Right cardiac atrium (tissue), 5 donors: ENCODE data around the gene FNDC3B. TPM values are rescaled to one million over a fixed set of nuclear protein-coding genes. Genes with fewer than 3 reads are reported as not detected.
"Not testable (repeated sequence)": the region's sequence is repeated elsewhere in the genome, so short reads cannot be mapped to it uniquely, and the experiment has no call there.

ENCODE experiments used
- ATAC-seq, 2 donors: fragments of 200-7000 bp; cut with Tn5 transposase; one replicate each; pipeline versions ENCODE4 v1.8.0 to v1.9.1; 2020; ENCODE audit warnings: moderate library complexity in 2 of 2, mild to moderate bottlenecking in 1 of 2
- DNase-seq, 3 donors: peaks; one replicate each; pipeline ENCODE4 v3.0.0-alpha.2; 2020
- H3K27ac ChIP-seq: one replicate; pipeline ENCODE4 v1.5.1; 2013; ENCODE audit warnings: mild to moderate bottlenecking, low read length, control low read depth, moderate library complexity
- H3K27me3 ChIP-seq: one replicate; pipeline ENCODE4 v1.6.1; 2013; ENCODE audit not compliant: control insufficient read depth, insufficient read depth
- H3K4me1 ChIP-seq: one replicate; pipeline ENCODE4 v1.6.1; 2013; ENCODE audit warnings: low read length; ENCODE audit not compliant: control insufficient read depth, insufficient read depth
- H3K4me3 ChIP-seq: one replicate; pipeline ENCODE4 v1.5.1; 2013; ENCODE audit warnings: low read length, control low read depth
- H3K9me3 ChIP-seq: one replicate; pipeline ENCODE4 v1.6.1; 2013; ENCODE audit warnings: low read length; ENCODE audit not compliant: control insufficient read depth
- WGBS: extraction: QIAGEN DNeasy Blood & Tissue Kit; methylation state at CpG from one replicate; pipeline ENCODE4 v1.1.7; 2013; 5-methylcytosine and 5-hydroxymethylcytosine counted together
- intact Hi-C, 4 donors: fragments of 100-400 bp; cut with DNase I; formaldehyde crosslinking; loops; one replicate each; pipeline versions ENCODE4 v1.11.0 to v1.14.0; 2022 to 2023
- polyA plus RNA-seq: library from polyadenylated mRNA; stranded (reverse); fragments of 200-250 nt; gene quantifications from one replicate; pipeline ENCODE4 v1.2.3, GENCODE V29; 2013
- total RNA-seq, 4 donors: library from RNA; stranded (reverse); fragmentation: NEBNext Ultra II Directional; extraction: Animal tissue kit (Norgen Biotek cat#: 25700); gene quantifications; one replicate each; pipeline ENCODE4 v1.2.1, GENCODE V29; 2021
- donor health status: healthy with polysubstance abuse.
- donor health status: DM: no; HTN: yes; CAD: no.
- donor health status: DM: no; HTN: no; CAD: no.
- donor health status: DM: no; HTN: yes; CAD: no; lungs with severe emphysema.
- donor health status: DM: yes; HTN: yes; CAD: no.

FNDC3B gene
- total and polyA plus RNA-seq, 5 donors, result 15.8 to 117 (median 83.0) TPM

DNA sequence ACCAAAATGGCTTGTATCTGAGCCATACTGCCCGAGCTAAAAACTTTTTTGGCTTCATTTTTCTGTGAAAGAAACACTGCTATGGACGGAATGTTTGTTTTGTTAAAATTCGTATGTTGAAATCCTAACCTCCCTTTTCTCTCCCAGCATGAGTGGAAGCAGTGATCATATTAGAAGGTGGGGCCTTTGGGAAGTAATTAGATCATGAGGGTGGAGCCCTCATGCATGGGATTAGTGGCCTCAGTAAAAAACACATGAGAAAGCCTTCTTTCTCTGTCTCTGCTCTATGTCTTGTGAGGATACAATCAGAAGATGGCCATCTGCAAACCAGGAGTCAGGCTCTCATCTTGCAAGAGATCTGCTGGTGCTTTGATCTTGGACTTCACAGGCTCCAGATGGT is 7.4 kb upstream of the FNDC3B start:
- Histone ChIP-seq H3K9me3 (no peaks in the 10 kb centered on the region), H3K4me1 (no peaks in the 10 kb centered on the region), H3K4me3 (no peak overlapping the region), H3K27me3 (no peaks in the 10 kb centered on the region), H3K27ac (no peak overlapping the region)
- WGBS, result 78% methylated on average over 3 of the region's 3 CpGs
- no peak for ATAC-seq
- no peak for DNase-seq
- intact Hi-C loops, result loop anchor here in 2 of 4 donors (10.0 kb wide), 1 partner anchor 303 kb away; no protein-coding TSS in a partner anchor

DNA sequence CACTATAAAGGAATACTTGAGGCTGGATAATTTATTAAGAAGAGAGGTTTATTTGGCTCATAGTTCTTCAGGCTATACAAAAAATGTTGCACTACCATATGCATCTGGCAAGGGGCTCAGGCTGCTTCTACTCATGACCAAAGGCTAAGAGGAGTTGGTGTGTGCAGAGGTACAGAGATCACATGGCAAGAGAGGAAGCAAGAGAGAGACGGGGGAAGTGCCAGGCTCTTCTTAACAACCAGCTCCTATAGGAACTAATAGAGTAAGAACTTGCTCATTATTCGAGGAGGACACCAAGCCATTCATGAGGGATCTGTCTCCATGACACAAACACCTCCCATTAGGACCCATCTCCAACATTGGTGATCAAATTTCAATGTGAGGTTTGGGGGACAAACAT is 6.0 kb upstream of the FNDC3B start:
- no peaks in the 10 kb centered on the region for H3K4me1 ChIP-seq
- intact Hi-C loops, result loop anchor here in 2 of 4 donors (10.0 kb wide), 1 partner anchor 301 kb away; no protein-coding TSS in a partner anchor
- no peak overlapping the region for H3K4me3 ChIP-seq
- 90% methylated on average over 2 of the region's 2 CpGs for WGBS
- H3K9me3 ChIP-seq, result no peaks in the 10 kb centered on the region
- no peak overlapping the region for H3K27ac ChIP-seq
- no peaks in the 10 kb centered on the region for H3K27me3 ChIP-seq
- no peak for DNase-seq
- no peak for ATAC-seq

DNA sequence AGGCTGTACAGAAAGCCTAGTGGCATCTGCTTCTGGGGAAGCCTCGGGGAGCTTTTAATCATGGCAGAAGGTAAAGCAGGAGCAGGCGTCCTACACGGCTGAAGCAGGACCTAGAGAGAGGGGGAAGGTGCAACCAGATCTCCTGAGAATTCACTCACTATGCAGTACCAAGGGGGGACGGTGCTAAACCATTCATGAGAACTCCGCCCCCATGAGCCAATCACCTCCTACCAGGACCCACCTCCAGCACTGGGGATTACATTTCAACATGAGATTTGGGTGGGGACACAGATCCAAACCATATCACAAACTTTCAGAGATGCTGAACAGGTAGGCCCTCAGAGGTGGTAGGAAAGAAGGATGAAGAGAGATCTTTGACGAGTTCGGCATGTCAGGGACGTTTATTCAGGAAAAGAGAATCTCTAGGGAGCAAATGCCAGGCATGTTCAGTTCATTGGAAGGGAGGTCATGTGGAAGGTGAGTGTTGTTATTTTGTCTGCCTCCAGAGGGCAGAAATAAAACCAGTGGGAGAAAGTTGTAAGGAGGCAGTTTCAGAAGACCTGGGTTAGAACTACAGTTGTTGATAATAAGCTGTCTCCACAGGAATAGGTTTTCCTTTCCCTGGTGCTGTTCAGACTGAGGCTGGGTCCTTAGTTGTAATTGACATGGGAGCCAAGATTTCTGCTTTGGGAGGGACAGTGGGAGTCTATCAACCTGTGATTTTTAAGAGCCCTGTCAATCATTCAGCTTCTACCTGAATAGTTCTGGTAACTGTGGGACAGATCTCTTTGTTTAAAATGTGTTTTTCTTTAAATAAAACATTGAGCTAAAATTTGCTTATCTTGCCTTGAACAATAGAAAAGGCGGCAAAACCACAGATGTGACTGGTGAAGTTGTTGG is 4.3 kb upstream of the FNDC3B start:
- no peak for ATAC-seq
- H3K27me3 ChIP-seq, result no peaks in the 10 kb centered on the region
- 85% methylated on average over 9 of the region's 9 CpGs for WGBS

DNA sequence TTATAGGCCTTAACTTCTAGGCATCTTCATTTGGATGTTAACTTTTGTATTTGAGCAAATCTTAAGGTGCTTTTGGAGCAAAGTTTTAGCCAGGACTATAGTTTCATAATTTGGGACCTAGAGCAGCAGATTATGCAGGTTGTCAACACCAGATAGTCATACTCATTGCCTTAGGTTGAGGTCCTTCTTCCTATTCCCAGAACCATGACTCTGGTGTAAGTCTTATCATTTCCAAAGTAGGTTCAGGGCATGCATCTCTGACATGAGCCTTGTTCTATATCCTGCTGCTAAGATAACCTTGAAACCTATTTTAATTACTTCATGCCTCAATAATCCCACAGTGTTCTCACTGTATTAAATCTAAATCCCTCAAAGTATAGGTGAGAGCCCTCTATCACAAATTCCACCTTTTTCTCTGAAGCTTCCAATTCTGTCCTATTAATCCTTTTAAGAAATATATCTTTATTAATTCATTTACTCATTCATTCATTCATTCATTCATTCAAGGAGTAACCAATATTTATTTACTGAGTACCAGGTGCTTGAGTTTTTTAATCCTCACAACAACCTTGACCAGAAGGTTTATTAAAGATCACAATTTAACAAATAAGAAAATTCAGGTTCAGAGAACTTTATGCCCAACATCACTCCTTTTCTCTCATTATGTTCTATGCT is 2.7 kb upstream of the FNDC3B start:
- no peaks in the 10 kb centered on the region for H3K4me1 ChIP-seq
- intact Hi-C loops, result loop anchor here in 2 of 4 donors (10.0 kb wide), 1 partner anchor 298 kb away; no protein-coding TSS in a partner anchor
- H3K9me3 ChIP-seq, result no peaks in the 10 kb centered on the region
- H3K27ac ChIP-seq, result no peak overlapping the region
- H3K4me3 ChIP-seq, result no peak overlapping the region
- ATAC-seq (no peak), DNase-seq (no peak)
- H3K27me3 ChIP-seq, result no peaks in the 10 kb centered on the region

More for the DNA sequence above, 4.3 kb upstream of the FNDC3B start:
- Histone ChIP-seq H3K4me1 (no peaks in the 10 kb centered on the region), H3K9me3 (no peaks in the 10 kb centered on the region), H3K4me3 (no peak overlapping the region), H3K27ac (no peak overlapping the region)
- no peak for DNase-seq
- intact Hi-C loops, result loop anchor here in 2 of 4 donors (10.0 kb wide), 1 partner anchor 300 kb away; no protein-coding TSS in a partner anchor

DNA sequence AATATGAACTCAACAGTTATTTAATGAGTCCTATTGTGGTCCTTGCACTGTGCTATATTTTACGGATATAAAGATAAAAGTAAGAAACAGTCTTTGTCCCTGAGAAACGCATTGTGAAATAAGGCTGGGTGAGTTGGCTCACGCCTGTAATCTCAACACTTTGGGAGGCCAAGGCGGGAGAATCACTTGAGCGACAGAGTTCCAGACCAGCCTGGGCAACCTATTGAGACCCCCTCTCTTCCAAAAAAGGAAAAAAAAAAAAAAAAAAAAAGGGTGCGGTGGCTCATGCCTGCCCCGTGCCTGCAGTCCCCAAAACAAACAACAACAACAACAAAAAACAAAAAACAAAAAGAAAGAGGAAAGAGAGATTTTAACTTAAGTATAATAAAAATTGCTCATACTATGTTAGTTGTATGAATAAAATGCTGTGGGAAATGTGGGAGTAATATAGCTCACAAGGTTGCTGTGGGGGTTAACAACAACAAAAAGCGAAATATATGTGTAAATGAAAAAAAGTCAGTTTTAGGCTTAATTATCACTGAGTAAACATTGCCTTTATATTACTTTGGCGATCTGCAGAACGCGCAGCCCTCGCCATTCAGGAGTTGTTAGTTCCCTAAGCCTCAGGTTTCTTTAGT is 461 bp upstream of the FNDC3B start:
- H3K27me3 ChIP-seq, result no peaks in the 10 kb centered on the region
- peaks cover 7% of the 10 kb centered on the region for H3K4me1 ChIP-seq
- ATAC-seq, result no peak
- intact Hi-C loops, result loop anchor here in 2 of 4 donors (10.0 kb wide), 1 partner anchor 296 kb away; no protein-coding TSS in a partner anchor
- peak; percentile 47 to 66 (median 55) for DNase-seq
- peak overlapping the region; percentile 86 for H3K4me3 ChIP-seq
- WGBS, result 20% methylated on average over 12 of the region's 12 CpGs
- no peaks in the 10 kb centered on the region for H3K9me3 ChIP-seq
- H3K27ac ChIP-seq, result peak overlapping the region; percentile 21

DNA sequence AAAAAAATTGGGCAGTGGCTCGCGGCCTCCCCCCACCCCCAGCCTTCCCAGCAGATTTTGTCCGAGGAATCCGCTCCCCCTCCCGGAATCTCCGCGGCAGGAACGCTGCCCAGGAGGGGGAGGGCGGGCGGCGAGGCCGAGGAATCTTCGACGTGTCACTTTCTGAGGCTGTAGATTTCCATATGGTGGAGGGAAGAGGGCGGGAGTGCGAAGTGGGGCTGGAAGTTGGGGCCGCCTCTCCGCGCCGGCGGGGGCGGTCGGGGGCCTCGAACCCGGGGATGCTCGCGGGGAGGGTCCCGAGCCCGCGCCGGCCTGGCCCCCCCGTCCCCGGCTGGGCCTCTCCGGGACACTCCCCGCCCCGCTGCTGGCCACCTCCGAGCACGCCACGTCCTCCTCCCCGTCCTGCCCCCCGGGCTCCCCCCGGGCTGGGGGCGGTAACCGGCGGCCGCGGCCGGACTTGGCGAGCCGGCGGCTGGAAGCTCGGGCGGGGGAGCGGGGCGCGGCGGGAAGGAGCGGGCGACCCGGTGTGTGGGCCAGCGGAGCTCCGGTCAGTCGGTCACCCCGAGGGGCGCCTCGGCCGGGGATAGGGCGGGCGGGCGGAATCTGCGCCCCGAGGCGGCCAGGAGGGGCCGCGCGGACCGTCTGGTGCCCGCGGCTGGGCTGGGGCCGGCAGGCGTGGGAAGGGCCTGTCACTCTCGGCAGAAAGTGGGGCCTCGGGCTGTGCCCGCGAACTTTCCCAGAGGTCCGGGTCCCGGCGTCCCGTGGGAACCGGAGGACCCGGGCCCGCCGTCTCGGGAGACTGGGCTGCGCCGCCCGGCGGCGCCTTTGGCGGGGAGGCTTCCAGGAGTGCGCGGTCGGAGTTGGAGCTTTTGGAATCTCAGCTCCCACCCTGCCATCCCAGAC is 951 bp downstream of the FNDC3B start:
- no peaks in the 10 kb centered on the region for H3K27me3 ChIP-seq
- peaks cover 9% of the 10 kb centered on the region for H3K4me1 ChIP-seq
- no peaks in the 10 kb centered on the region for H3K9me3 ChIP-seq
- intact Hi-C loops, result loop anchor here in 3 of 4 donors (10.0 kb wide), 5 partner anchors 164 to 294 kb away; no protein-coding TSS in a partner anchor
- H3K27ac ChIP-seq, result peak overlapping the region; percentile 96
- DNase-seq (peak; percentile 91 to 95 (median 94)), ATAC-seq (peak; percentile 91 to 93)
- WGBS, result under 1% methylated on average over 103 of the region's 103 CpGs
- peak overlapping the region; percentile 86 for H3K4me3 ChIP-seq

DNA sequence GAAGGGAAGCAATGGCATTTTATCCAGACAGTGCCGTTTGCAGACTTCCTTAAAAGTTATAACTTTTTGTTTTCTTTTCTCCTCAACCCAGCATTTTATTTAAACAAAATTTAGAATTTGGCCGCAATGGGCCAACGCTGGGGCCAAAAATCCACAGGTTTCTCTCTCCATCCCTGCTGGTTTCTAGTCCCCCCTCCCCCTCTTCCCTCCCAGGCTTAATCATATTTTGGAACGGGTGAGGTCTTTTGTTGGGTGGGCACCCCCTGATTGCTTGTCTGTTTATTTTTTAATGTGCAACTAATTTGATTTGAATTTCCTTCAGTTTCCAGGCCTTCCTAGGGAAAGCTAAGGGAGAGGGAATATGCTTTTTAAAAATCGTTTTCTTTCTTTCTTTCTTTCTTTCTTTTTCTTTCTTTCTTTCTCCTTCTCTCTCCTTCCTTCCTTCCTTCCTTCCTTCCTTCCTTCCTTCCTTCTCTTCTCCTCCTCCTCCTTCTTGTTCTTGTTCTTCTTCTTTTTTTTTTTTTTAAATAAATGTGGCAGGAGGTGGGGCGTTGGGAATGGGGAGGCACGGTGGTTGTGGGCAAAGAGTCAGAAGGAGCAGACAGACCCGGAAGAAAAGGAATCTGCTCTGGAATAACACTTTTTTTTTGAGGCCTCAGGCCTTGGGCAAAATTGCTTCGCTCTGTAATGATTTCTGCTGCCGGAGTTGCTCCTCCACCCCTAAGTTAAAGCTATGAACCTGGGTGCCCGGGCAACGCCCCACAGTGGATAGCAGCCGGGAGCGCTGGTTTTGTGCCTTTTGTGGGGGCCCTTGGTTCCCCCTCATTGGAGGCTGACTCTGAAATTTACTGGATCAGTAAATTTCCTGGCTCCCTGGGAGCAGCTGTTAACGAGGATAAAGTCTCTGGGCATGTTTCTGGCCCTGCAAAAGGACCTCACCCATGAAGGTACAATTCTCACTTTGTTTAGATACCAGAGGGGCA is 1.9 kb downstream of the FNDC3B start:
- intact Hi-C loops, result loop anchor here in 3 of 4 donors (10.0 kb wide), 5 partner anchors 164 to 294 kb away; no protein-coding TSS in a partner anchor
- H3K4me1 ChIP-seq, result peaks cover 12% of the 10 kb centered on the region

DNA sequence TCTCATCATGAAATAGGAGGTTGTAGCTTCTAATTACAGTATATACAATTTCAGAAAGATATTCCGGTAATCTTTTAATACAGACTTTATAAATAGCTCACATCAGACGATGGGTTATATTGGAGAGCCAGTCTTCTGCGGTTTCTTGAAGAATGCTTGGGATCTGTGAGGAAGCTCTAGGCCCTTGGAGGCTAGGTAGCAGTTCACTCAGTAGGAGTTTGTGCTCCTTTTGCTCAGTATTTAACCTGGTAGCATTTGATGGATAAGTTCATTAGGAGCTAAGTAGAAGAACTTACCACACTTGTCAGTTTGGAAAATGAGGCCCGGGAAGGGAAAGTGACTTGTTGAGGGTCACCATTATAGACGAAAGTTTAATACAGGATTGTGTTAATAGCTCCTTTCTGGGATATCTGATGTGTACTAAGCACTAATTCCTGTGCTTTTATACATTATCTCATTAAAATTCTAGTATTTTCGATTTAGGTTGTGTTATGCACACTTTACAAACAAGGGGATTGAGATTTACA is 2.8 kb downstream of the FNDC3B start:
- WGBS, result 58% methylated on average over 6 of the region's 6 CpGs
- peak overlapping the region; percentile 35 for H3K4me3 ChIP-seq
- DNase-seq (no peak), ATAC-seq (no peak)
- intact Hi-C loops, result loop anchor here in 3 of 4 donors (10.0 kb wide), 5 partner anchors 163 to 293 kb away; no protein-coding TSS in a partner anchor
- H3K27me3 ChIP-seq, result no peaks in the 10 kb centered on the region
- peaks cover 12% of the 10 kb centered on the region for H3K4me1 ChIP-seq
- no peak overlapping the region for H3K27ac ChIP-seq
- H3K9me3 ChIP-seq, result no peaks in the 10 kb centered on the region

More for the DNA sequence above, 1.9 kb downstream of the FNDC3B start:
- Histone ChIP-seq H3K4me3 (peak overlapping the region; percentile 86), H3K27me3 (no peaks in the 10 kb centered on the region), H3K27ac (peak overlapping the region; percentile 96), H3K9me3 (no peaks in the 10 kb centered on the region)
- 10% methylated on average over 15 of the region's 15 CpGs for WGBS
- DNase-seq (no peak), ATAC-seq (no peak)

DNA sequence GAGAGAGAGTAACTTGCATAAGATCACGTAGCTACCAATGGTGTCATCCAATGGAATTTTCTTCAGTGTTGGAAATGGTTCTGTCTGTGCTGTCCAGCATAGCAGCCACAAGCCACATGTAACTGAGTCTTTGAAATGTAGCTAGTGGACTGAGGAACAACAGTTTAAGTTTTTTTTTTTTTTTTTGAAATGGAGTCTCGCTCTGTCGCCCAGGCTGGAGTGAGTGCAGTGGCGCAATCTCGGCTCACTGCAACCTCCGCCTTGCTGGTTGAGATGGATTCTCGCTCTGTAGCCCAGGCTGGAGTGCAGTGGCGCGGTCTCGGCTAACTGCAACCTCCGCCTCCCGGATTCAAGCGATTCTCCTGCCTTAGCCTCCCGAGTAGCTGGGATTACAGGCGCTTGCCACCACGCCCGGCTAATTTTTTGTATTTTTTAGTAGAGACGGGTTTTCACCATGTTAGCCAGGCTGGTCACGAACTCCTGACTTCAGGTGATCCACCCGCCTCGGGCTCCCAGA is 3.3 kb downstream of the FNDC3B start:
- H3K4me3 ChIP-seq, ATAC-seq, H3K27me3 ChIP-seq, H3K27ac ChIP-seq, DNase-seq, H3K9me3 ChIP-seq: not testable (repeated sequence)
- H3K4me1 ChIP-seq, result peaks cover 12% of the 10 kb centered on the region
- WGBS, result 93% methylated on average over 21 of the region's 21 CpGs
- intact Hi-C loops, result loop anchor here in 3 of 4 donors (10.0 kb wide), 5 partner anchors 162 to 292 kb away; no protein-coding TSS in a partner anchor
